Activated T-cell treated with anti-CD3 and anti-CD28 coated beads for 1 hour (primary cell): ENCODE measurements around the gene ELMOD3.
A peak's percentile ranks its signal among the peaks of the same experiment; 100 is the strongest.
"Not testable (repeated sequence)": the region's sequence is repeated elsewhere in the genome, so short reads cannot be mapped to it uniquely, and the experiment has no call there.

Source experiments
- DNase-seq: peaks from one replicate; pipeline ENCODE4 v3.0.0-alpha.2; 2020; ENCODE audit warnings: low read depth

Gene ELMOD3

DNA sequence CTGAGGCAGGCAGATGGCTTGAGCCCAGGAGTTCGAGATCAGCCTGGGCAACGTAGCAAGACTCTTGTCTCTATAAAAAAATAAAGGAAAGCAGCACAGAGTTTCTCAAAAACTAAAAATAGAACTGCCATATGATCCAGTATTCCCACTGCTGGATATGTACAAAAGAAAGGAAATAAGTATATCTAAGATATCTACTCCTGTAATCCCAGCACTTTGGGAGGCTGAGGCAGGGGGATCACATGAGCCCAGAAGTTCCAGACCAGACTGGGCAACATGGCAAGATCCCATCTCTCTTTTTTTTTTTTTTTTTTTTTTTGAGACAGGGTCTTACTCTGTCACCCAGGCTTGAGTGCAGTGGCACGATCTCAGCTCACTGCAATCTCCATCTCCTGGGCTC is 24.9 kb upstream of the ELMOD3 start:
- not testable (repeated sequence) for DNase-seq

DNA sequence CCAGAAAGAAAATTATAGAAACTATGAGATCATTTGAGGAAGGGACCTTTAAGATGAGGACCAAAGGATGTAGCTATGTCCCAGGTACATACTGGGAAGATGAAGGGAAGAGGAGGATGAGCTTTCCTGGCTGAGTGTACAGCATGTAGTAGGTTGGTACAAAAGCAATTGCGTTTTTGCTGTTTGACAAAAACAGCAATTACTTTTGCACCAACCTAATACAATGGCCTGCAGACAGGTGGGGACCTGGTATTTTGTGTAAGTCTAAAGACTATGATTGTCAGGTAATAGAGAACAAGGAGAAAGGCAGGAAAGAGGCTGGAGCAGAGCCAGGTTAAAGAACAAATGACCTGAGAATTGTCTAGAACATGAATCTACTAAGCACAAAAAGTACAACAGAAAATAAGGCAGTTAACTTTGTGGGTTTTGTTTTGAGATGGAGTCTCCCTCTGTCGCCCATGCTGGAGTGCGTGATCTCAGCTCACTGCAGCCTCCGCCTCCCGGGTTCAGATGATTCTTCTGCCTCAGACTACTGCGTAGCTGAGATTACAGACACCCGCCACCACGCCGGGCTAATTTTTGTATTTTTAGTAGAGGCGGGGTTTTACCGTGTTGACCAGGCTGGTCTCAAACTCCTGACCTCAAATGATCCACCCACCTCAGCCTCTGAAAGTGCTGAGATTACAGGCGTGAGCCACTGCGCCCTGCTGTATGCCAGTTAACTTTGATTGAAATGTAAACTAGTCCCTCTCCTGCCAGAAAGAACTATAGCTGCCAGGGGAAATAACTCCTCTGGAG is 23.5 kb upstream of the ELMOD3 start:
- DNase-seq = no peak

DNA sequence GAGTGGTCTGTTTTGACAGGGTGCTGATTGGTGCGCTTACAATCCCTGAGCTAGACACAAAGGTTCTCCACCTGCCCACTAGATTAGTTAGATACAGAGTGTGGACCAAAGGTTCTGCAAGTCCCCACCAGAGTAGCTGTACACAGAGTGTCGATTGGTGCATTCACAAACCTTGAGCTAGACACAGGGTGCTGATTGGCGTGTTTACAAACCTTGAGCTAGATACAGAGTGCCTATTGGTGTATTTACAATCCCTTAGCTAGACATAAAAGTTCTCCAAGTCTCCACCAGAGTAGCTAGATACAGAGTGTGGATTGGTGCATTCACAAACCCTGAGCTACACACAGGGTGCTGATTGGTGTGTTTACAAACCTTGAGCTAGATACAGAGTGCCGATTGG is 20.7 kb upstream of the ELMOD3 start:
- not testable (repeated sequence) for DNase-seq

DNA sequence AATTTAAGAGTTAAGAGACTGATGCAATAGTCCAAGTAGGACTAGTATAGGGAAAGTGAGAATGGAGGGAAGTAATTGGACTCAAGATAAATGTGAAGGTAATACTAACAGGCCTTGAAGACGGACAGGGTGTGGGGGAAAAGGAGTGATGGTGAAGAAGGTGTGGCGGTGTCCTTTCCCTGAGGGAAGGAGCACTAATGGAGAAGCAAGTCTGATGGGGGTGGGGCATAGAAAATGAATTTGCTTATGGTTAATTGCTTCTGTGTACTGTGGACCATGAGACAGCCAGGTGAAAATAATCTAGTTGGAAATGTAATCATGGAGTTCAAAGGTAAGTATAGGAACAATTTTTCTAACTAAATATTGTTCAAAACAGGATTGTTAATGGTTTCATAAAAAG is 19.6 kb upstream of the ELMOD3 start:
- DNase-seq = no peak

DNA sequence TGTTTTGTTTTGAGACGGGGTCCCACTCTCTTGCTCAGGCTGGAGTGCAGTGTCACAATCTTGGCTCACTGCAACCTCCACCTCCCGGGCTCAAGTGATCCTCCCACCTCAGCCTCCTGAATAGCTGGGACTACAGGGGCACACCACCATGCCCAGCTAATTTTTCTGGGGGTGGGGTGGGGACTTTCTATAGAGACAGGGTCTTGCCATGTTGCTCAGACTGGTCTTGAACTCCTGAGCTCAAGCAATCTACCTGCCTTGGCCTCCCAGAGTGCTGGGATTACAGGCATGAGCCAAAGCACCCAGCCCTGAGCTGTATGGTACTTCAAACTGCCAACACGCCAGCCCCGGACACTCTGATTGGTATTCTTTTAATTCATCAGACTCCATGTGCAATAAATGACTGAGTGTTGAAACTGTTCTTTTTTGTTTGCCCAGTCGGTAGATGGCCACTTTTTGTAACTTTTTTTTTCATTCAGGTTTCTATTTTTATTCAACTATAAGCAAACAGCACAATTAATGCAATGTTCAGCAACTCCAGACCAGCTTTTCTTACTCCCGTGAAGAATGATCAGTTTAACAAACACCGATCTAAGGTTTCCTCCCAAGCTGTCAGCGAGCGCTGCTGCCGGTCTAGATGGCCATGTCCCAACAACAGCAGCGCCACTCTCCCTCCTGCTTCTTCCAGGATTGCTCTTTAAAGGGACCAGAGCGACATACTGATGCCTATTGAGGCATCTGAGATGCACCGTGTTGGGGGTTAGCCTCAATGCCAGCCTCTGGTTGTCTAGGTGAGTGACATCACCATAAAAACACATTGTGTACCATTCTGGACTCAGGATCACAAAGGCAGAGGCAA is 14.3 kb upstream of the ELMOD3 start:
- no peak for DNase-seq

DNA sequence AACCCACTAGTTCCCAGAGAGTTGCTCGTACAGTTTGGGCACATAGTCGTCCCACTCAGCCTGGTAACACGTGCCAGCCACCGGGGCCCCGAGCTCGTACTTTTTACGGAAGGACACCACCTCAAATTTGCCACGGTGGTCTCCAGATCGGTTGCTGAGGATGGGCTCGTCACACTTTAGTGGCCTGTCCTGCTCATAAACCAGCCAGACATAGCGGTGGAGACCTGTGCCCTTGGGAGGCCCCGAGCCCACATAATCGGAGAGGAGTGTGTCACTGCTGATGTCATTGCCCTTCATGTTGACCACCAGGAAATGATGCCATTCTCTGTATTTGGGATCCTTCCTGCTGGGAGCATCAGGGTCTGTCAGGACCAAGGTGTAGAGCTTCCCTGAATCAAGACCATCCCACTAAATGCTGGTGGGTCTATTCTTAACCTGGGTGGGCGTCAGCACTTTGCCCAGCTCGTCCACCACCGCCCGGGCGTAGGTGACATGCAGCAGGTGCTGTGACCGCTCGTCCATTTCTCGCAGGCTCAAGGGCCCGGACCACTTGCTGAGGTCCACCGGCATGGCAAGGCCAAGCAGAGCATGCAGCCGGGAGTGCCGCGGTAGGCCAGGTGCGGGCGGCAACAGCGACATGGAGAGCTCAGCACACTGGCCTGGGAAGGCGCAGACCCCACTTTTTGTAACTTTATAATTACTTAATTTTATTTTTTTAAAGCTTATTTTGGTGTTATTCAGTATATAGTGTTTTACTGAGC is 13.1 kb upstream of the ELMOD3 start:
- no peak for DNase-seq

DNA sequence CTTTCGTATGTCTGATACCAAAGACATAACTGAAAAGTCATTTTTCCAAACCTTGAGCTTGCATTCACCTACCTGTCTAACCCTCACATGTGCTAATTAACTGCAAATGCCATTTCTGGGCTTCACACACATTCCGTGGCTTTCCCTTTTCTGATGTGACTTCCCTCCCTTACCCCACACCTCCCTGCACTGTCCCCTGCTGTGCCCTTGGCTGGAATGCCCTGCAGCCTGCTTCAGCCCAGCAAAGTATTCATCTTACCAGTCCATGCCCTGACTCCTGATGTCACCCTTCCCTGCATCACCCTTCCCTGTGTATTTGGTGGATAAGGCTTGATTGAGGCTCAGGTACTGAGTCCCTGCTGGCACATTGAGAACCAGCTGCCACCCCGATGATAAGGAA is 12.4 kb upstream of the ELMOD3 start:
- DNase-seq = no peak

DNA sequence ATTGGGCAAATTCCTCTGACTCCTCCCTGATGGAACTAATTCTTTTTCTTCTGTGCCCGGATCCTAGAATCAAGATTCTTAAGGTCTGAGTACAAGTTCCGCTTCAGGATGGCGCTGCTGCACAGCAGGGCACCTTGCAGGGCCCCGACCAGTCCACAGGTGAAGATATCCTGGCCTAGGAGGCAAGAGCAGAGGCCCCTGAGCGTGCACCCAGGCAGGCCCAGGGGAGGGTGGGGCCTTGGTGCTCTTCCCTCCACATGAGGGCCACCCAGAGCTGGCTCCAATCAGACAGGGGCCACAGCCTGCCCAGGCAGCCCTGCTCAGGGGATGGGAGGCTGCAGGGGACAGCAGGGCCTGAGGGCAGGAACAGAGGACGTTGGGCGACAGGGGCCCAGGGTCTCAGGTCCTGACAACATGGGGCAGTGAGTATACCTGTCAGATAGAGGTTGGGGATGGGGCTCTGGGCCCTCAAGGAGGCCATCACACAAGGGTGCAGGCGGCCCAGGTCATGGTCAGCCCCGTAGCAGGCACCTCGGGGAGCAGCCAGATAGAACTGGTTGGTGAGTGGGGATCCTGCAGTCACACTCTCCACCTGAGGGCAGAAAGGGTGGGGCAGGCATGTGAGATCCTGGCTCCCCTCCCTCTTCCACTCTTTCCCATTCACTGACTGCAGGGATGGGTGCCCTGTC is 11.2 kb upstream of the ELMOD3 start:
- DNase-seq = not testable (repeated sequence)

DNA sequence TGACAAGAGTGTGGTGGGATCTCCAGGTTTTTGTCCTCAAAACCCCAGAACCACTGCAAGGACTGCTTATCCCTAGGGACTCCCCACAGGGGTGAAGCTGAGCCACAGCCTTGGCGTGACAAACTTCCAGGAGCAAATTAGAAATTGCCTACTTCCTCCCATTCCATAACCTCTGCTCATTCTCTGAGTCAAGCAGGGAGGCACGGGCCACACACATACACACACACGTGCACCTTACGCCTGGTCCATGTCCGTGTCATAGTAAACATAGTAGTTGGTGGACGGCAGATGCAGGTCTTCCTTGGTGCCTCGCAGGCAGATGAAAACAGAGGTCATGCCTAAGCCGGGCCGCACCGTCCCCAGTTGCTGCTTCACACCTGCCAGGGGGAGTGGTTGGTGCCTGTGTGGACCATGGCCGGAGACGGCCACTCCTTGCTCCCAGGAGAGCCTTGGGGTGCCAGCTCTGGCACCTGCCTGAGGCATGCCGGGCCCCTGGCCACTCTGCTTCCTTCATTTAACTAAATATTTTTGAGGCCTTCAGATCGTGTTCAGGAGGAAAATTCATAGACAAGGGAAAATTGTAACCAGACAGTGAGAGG is 10.1 kb upstream of the ELMOD3 start:
- no peak for DNase-seq

DNA sequence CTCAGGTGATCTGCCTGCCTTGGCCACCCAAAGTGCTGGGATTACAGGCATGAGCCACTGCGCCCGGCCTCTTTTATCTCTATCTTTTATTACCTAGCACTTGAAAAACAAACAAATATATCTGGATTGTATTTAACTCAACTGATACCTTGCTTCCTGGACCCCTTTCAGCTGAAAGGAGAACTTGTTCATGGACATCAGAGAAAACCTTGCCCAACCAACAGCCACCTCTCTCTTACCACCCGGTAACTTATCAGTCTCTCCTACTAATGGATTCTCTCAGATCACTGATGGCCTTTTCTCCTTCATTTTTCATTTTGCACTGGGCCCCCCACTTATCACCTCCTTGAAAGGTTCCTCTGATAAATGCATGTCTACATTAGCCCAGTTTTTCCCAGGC is 7.0 kb upstream of the ELMOD3 start:
- no peak for DNase-seq

DNA sequence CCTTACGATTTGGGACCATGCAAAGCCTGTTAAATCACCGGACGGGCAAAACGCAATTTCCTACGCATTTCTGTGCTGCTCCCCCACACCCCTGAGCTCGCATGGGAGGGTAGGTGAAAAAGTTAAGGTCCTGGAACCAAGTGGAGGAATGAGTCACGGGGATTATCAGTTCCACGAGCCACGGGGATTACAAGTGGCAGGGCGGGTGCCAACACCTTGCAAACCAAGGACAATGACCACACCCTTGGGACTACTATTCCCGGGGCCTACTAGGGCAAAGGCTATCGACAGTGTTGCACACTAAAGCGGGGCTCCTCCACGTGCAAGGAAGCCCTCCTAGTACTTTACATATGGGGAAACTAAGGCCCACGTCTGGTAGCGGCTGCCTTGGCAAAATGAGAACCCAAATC is 688 bp upstream of the ELMOD3 start:
- no peak for DNase-seq

DNA sequence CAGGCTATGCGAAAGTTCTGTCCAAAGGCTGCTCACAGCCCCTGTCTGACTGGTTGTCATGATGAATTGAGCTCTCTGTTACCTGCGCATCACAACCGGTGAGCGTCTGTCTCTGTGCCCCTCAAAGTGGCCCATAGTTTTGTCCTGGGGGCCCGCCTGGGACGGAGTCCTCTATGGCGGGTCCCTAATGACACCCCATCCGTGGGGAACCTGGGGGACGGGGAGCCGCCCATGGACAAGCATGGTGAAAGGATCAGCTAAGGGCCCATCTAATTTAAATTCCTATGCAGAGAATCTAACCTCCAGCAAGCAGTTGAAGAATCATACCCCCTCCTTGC is 473 bp downstream of the ELMOD3 start:
- DNase-seq = peak; percentile 7

DNA sequence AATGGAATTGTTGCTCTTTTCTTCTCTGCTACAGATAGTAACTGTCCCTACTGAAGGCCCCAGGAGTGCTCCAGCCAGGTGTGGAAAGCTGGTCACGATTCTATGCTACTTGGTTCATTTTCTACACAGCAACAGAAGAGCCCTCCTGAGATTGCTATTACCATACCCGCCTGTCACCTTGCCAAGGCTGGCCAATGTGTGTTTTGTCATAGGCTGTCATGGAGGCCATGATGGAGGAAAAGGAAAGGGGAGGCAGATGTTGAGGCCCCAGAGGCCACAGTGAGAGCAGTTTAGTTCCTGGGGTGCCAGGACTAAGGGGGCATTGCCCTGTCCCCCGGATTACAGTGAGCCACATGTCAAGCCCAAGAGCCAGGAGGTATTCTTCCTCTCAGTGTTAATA is 952 bp downstream of the ELMOD3 start:
- DNase-seq = no peak

DNA sequence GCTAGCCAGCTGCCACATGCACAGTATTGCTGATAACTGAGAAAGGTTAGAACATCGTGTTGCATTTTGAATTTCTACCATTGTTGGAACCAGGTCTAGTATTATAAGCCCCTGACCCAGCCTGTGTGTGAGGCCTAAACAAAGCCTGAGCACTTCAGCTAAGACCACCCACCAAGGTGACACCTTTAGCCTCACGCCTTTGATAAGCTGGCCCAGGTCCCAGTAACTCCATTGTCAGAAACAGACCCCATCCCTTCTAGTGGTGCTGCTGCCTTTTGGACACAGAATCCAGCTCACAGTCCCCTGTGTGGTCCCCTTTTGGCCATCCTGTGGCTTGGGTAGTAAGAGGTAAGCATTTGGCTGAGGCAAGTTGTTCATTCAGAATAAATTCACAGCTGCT is 1.6 kb downstream of the ELMOD3 start:
- no peak for DNase-seq

DNA sequence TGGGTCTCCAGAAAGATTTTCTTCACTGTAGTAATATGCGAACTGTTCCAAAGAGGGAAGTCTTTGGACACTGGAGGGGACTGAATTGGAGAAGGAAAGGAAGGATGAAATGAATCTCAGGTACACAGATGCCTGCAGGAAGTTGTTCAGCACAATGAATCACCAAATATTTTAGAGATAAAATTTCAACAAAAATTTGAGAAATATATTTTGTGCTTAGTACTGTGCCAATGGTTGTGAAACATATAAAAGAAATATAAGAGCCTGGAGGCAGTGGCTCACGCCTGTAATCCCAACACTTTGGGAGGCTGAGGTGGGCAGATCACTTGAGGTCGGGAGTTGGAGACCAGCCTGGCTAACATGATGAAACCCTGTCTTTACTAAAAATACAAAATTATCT is 3.2 kb downstream of the ELMOD3 start:
- DNase-seq = no peak

DNA sequence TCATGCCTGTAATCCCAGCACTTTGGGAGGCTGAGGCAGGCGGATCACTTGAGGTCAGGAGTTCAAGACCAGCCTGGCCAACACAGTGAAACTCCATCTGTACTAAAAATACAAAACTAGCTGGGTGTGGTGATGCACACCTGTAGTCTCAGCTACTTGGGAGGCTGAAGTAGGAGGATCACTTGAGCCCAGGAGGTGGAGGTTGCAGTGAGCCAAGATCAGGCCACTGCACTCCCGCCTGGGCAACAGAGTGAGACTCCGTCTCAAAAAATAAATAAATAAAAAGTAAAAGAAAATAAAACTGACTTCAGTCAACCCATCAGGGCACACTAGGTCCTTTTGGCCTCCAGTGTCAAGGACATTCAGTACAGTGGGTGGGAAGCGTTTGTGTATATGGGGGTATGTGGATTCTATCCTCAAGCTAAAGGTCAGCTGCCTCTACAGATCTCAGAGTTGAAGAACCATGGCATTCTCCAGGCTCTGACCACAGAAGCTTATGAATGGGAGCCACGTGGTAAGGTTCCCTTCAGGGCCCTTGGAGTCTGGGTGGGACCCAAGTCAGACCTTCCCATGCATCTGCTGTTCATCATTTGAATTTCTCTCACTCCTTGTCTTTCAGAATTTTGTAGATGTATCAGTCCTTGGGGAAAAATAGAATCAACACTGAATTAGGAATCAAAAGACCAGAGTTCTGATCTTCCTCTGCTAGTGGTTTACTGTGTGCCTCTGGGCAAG is 8.3 kb downstream of the ELMOD3 start:
- not testable (repeated sequence) for DNase-seq

DNA sequence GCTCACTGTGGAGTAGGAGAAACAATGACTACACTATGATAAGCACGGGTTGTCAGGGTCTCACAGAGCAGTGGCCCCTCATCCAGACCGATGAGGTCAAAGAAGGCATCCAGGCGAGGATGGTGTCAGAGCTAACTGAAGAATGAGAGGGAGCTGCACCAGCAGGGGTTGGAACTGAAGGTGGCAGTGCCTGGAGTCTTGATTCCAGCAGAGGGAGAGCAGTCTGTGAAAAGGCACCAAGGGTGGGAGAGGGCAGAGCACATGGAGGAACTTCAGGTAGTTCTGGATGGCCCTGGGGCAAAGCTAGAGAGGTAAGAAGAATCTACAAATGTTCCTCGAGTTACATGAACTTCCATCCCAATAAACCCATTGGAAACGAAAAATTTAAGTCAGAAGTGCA is 12.6 kb downstream of the ELMOD3 start:
- DNase-seq = no peak

DNA sequence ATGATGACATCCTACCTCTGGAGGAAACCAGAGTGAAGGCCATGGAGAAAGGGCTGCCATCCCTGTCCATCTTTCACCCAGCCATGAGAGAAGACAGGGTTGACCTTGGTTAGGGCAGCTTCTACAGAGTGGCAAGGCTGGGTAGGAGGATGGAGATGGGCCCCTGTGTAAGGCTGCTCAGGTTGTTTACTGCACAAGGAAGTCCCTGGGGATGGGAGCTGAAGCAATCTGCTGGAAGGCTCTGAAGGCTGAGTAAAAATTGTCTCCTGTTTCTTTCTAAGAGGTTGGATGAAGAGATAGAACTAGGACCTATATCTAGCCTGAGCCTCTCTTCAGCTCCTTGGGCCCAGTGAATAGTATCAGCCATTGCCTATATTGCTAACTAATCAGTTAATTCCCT is 14.4 kb downstream of the ELMOD3 start:
- no peak for DNase-seq

DNA sequence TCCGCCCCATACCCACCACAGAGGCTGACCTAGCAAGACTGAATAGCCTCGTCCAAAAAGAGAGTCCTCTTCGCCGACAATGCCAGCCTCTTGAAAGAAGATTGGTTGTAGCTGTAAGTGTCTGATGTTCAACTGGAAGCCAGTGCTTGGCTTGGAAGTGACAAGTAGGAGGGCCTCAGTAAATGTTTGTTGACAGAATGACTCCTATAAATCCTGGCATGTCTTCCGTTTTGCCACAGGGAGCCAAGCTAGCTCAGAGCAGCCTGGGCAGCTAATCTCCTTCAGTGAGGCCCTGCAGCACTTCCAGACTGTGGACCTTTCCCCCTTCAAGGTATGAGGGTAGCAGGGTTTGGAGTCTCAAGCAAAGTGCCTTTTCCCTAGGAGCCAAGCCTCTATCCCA is 14.9 kb downstream of the ELMOD3 start:
- no peak for DNase-seq

DNA sequence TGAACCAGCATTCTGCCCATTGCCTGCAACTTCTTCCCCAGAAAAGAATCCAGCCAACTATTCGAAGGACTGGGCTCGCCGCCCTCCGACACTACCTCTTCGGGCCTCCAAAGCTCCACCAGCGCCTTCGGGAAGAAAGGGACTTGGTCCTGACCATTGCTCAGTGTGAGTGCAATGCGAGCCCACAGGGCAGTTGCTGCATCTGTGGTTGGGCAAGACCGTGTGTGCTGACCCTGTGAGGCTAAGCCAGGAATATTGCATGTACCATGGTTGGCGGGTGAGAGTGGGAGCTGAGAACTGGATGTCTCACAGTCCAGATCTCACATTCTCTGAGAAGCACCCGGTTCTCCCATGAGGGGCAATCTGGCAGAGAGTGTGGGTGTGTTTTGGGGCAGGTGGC is 16.5 kb downstream of the ELMOD3 start:
- no peak for DNase-seq
